ENCODE measurements around the gene LSS.

GRCh38 chr21:46211376-46211775 lies 17.2 kb downstream of the LSS start:
- TF ChIP-seq POLR2A (IDR thresholded peaks at IDR 0.05; ENCODE audit: low read depth, low read length): no peak
- no peak for TF ChIP-seq CTCF (IDR thresholded peaks at IDR 0.05; ENCODE audit: extremely low read depth in 1 of 2, insufficient read depth in 1 of 2, low read depth in 1 of 2, low read length in 2 of 2)
- TF ChIP-seq EZH2 (IDR thresholded peaks at IDR 0.05; ENCODE audit: borderline replicate concordance, low read depth, low read length, severe bottlenecking): no peak
- no peak for TF ChIP-seq POLR2AphosphoS5 (IDR thresholded peaks at IDR 0.05; ENCODE audit: insufficient read depth, low read depth, low read length)
- TF ChIP-seq MAX (IDR thresholded peaks at IDR 0.05; ENCODE audit: insufficient read depth, insufficient read length): no peak
- no peak for TF ChIP-seq JUN (IDR thresholded peaks at IDR 0.05; ENCODE audit: borderline replicate concordance, insufficient read depth, insufficient read length, low read depth)
- no peak for TF ChIP-seq MYC (IDR thresholded peaks at IDR 0.05; ENCODE audit: low read depth, low read length)
- no peak for TF ChIP-seq GATA2 (IDR thresholded peaks at IDR 0.05; ENCODE audit: insufficient read depth, insufficient read length, low read depth, low read length)
- TF ChIP-seq FOS (IDR thresholded peaks at IDR 0.05; ENCODE audit: borderline replicate concordance, insufficient read depth, low read length): no peak

Measured in endothelial cell of umbilical vein (primary cell).